Stimulated activated CD8-positive, alpha-beta memory T cell treated with anti-CD3 and anti-CD28 coated beads, Interleukin-4, amount 100 ng/mL, for 1 hour (primary cell): ENCODE measurements around the gene HIGD1C.
"Not testable (repeated sequence)": the region's sequence is repeated elsewhere in the genome, so short reads cannot be mapped to it uniquely, and the experiment has no call there.

Experiments used
- DNase-seq, 2 donors: peaks; one replicate each; pipeline ENCODE4 v3.0.0-alpha.2; 2020; ENCODE audit warnings: low read depth in 2 of 2, low spot score in 1 of 2

HIGD1C gene

DNA sequence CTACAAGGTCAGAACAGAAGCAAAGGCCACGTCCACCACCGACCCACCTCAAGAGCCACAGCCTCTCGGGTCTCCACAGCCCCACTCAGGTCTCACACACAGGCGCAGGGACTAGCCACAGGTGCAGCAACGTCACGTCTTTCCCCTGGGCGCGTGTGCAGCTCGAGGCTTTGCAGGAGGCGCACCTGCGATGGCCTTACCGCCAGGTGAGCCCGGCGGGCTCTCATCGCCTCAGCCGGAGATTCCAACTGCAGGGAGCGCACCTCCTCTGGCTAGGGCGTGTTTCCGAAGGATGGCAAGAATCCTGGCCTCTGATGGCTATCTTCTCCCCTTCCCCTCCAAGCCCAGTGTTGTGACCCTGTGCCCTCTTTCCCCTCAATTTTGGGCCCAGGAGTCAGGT, at the start of gene HIGD1C:
Gene HIGD1C (plus strand): TSS at position 35 of the 400 bp plus-strand sequence. CDS start 1,455 bp downstream, outside the sequence.
- DNase-seq, result no peak

DNA sequence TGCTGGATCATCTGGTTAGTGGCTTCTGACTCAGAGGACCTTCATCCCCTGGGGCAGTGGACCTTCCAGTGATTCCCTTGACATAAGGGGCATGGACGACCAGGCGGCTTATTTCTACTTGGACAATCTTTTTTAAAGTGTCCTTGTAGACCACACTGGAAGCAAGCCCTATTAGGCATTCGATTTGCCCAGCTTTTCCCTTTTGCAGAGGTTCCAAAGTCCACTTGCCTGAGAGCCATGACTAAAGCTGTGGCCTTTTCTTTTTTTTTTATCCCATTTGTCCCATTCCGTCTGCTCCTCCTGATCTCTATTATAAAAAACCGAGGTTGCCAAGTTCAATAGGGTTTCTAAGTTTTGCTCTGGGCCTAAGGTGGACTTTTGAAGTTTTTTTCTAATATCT, 43.9 kb upstream of the HIGD1C start:
- DNase-seq, result not testable (repeated sequence)

DNA sequence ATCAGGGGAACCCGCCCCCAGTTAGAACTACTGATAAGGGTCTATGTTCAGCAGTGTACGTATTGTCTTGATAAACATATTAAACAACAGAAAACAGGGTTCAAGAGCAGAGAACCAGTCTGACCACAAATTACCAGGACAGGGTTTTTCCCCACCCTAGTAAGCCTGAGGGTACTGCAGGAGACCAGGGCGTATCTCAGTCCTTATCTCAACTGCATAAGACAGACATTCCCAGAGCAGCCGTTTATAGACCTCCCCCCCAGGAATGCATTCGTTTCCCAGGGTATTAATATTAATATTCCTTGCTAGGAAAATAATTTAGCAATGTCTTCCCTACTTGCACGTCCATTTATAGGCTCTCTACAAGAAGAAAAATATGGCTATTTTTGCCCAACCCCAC, 40.0 kb upstream of the HIGD1C start:
- not testable (repeated sequence) for DNase-seq

DNA sequence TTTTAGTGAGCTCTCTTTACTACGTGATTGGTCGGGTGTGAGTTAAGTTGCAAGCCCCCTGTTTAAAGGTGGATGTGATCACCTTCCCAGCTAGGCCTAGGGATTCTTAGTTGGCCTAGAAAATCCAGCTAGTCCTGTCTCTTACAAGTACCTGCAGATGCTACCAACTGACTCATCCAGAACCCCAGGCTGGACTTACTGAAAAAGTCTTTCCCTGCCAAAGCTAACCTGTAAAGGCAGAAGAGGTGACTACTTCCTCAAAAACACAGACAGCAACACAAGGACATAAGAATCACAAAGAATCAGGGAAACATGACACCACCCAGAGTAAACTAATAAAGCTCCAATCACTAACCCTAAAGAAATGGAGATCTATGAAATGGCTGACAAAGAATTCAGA, 39.1 kb upstream of the HIGD1C start:
- no peak for DNase-seq

DNA sequence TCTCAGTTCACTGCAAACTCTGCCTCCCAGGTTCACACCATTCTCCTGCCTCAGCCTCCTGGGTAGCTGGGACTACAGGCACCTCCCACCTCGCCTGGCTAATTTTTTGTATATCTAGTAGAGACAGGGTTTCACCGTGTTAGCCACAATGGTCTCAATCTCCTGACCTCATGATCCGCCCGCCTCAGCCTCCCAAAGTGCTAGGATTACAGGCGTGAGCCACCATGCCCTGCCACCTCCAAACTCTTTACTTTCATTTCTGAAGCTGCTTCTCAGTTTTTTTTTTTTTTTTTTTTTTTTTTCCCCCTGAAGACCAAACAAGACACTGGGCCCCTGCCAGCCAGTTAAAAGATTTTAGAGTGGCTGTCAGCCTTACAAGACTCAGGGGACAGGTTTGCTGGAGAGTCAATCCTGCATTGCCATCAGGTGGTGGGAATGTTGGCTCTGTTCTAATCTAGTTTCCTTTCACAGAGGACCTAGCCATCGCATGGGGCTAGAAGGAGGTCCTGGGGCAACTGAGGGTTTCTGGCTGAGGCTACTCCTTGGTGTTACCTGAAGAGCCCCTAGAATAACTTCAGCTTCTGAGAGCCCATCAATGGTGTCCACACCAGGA, 37.4 kb upstream of the HIGD1C start:
- DNase-seq, result no peak

DNA sequence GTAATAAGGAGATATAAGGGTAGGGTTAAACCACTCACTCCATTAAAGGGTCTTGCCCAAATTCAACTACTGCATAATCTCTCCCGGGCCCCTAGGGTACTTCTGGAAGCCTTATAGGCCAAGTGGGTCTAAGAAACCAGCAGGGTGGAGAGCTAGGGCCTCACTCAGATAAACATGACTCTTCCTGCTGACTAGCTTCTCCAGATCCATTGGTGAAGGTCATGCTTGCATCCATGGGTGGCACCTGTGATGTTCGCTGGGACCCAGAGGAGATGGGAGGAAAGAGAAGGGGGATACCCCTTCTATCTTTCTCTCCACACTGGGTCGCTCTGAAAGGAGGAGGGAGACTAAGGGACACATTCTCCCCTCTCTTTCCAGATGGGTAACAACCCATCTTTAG, 36.1 kb upstream of the HIGD1C start:
- DNase-seq, result no peak

DNA sequence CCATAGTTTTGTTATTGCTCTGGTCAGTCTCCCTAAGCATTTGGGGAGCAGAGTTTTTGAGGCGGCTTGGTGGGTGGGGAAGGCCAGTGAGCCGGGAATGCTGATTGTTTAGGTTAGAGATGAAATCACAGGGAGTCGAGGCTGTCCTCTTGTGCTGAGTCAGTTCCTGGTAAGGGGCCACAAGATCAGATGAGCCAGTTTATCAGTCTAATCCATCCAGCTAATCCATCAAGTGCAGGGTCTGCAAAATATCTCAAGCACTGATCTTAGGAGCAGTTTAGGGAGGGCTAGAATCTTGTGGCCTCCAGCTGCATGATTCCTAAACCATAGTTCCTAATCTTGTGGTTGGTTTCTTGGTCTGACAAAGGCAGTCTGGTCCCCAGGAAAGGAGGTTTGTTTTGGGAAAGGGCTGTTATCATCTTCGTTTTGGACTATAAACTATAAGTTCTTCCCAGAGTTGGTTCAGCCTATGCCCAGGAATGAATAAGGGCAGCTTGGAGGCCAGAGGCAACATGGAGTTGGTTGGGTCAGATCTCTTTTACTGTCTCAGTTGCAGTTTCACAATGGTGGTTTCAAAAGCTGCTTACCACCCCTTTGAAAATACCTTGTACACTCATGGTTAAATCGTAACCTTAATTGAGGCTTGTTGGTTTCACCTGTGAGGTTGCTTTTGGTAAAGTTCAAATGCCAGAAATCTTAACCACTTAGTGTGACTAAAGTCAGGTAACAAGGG, 33.6 kb upstream of the HIGD1C start:
- DNase-seq, result no peak

DNA sequence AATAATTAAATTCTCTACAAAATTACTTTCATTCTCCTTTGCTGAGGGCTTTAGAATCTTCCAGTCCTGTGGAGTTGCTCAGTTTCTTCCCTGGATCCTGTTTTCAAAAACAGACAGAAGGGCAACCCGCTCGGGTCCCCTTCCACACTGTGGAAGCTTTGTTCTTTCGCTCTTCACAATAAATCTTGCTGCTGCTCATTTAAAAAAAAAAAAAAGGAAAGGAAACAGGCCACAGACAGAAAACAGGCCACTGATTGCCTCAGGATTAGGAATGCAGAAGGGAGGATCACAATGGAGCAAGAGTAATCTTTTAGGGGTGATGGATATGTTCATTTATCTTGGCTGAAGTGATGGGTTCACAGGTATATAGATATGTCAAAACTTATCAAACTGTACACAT, 29.5 kb upstream of the HIGD1C start:
- no peak for DNase-seq

DNA sequence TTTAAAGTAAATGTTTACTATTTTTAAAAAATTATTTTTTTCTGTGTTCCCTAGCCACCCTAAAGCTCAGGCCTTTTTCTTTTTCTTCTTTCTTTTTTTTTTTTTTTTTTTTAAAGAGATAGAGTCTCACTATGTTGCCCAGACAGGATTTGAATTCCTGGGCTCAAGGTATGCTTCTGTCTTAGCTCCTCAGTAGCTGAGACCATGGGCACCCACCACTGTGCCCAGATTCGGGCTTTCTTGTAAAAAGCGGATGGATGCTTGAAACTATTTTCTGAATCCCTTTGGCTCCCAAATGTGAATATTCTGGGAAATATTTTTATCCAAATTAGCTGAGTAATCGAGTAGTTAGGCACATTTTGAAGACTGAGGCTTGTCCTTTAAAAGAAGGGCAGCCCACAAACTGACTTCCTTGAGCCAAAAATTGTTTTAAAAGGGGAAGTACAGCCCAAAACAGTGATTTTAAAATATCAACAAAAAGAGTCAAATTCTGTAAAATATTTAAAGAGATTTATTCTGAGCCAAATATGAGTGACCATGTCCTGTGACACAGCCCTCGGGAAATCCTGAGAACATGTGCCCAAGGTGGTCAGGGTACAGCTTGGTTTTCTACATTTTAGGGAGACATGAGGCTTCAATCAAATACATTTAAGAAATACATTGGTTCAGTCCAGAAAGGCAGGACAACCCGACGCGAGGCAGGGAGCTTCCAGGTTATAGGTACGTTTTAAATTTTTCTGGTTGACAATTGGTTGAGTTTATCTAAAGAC, 28.8 kb upstream of the HIGD1C start:
- DNase-seq, result no peak

DNA sequence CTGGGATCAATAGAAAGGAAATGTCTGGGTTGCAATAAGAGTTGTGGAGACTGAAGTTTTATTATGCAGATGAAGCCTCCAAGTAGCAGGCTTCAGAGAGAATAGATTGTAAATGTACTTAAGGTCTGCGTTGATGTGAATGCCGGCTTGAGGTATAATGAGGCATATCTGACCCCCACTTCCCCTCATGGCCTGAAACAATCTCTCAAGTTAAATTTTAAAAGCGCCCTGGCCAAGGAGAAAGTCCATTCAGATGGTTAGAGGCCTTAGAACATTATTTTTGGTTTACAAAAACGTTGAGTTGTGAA, 28.3 kb upstream of the HIGD1C start:
- DNase-seq, result no peak

DNA sequence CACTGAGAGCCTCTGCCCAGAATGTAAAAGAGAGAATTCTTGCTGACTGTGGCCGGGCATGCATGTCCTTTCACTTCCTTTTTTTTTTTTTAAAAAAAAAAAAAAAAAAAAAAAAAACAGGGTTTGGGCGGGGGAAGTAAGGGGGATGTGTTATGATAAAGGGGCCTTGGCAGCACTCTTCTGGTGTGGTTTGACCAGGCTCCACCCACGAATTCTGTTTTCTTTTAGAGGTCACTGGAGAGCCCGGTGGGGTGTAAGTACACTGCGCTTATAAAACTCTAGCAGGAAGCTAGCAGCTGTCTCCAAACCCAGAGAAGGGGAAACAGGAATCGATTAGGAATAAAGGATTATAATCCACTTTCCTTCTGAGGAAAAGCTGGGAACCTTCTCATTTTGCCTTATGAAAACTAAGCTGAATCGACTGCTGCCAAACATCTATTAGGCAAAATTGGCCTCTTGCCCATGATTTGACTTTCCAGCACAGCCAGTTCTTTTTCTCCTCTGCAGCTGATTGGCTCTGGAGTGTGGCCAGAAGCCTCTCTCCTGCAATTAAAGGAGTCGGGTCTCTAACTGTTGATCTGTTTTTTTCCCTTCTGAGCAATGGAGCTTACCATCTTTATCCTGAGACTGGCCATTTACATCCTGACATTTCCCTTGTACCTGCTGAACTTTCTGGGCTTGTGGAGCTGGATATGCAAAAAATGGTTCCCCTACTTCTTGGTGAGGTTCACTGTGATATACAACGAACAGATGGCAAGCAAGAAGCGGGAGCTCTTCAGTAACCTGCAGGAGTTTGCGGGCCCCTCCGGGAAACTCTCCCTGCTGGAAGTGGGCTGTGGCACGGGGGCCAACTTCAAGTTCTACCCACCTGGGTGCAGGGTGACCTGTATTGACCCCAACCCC, 27.7 kb upstream of the HIGD1C start:
- peak in 1 of 2 donors; percentile 17 for DNase-seq

DNA sequence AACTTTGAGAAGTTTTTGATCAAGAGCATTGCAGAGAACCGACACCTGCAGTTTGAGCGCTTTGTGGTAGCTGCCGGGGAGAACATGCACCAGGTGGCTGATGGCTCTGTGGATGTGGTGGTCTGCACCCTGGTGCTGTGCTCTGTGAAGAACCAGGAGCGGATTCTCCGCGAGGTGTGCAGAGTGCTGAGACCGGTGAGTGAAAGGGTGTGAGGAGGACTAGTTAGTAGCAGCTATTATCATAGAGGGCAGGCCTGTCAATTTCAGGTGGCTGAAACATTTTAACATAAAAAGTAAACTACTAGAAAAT, 27.0 kb upstream of the HIGD1C start:
- no peak for DNase-seq

DNA sequence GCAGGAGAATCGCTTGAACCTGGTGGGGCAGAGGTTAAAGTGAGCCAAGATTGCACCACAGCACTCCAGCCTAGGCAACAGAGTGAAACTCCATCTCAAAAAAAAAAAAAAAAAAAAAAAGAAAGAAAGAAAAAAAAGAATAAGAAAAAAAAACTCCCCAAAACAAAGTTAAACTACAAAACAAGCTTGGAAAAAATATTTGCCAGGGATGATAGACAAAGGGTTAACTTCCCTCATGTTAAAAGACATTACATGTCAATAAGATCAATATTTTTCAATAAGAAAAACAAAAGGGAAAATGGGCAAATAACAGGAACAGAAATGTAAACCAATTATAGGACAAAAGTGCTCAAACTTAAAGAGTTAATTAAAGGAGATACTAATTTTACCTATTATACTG, 26.4 kb upstream of the HIGD1C start:
- no peak for DNase-seq

DNA sequence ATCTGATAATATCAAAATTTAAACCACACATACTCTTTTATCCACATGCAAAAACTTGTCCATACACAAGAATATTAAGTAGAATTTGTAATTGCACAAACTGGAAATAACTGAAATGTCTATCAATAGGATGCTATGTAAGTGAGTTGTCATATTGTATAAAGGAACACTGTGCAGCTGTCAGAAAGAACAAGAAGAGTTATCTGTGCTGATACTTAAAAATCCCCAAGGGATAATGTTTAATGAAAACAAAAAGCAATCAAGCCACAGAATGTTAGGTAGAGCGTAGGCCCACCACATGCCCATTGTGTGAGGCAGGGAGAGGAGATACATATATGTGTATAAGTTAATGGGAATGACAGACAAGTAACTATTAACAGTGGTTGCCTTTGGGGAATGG, 25.9 kb upstream of the HIGD1C start:
- no peak for DNase-seq

DNA sequence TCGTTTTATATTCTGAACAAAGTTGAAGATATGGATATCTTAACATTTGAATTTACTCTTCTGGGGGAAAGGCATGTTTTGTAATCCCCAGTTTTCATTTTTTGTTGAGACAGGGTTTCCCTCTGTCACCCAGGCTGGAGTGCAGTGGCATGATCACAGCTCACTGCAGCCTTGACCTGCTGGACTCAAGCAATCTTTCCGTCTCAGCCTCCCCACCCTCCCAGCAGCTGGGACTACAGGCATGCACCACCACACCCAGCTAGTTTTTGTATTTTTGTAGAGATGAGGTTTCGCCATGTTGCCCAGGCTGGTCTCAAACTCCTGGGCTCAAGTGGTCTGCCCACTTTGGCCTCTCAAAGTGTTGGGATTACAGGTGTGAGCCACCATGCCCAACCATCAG, 25.4 kb upstream of the HIGD1C start:
- not testable (repeated sequence) for DNase-seq

DNA sequence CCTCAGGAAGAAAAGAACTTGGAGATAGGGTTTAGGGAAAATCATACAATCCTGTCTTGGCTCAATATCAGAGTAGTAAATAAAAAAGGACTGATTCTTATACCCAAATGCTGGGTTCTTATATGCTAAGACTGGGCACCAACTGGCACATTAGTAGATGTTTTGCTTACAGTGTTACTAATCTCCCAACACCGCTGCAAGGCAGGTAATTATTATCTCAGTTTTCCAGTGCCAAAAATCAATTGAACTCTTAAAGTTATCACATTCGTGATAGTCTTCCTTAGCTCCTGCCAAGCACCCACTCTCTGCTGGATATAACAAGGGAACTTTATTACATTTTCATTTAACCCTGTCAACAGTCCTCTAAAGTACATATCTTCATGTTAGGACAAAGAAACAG, 25.0 kb upstream of the HIGD1C start:
- DNase-seq, result no peak

DNA sequence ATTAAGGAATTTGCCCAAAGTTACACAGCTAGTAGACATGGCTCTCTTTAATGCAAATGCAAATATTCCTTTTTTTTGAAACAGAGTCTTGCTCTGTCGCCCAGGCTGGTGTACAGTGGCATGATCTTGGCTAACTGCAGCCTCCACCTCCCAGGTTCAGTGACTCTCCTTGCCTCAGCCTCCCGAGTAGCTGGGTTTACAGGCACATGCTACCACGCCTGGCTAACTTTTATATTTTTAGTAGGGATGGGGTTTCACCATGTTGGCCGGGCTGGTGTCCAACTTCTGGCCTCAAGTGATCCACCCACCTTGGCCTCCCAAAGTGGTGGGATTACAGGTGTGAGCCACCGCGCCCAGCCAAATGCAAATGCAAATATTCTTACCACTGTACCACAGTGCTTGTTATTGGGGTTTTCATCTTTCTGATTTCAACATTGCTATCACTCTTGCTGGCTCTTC, 24.5 kb upstream of the HIGD1C start:
- DNase-seq, result no peak

DNA sequence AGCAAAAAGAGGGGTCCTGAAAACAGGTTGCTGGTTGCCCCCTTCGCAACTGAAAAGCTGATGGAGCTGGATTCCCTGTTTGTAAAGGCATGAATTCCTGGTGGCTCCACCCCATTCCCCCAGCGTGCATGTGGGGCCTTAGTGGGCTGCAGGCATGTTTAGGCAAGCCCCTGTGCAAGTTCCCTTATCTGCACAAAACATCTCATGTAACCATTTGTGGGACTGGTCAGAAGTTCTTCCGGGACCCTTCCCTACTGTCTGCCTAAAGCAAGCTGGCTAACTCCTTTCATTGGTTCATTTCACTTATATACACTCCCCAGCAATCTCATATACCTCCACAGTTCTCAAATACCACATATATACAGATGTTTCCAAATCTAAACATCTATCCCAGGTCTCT, 24.0 kb upstream of the HIGD1C start:
- no peak for DNase-seq

DNA sequence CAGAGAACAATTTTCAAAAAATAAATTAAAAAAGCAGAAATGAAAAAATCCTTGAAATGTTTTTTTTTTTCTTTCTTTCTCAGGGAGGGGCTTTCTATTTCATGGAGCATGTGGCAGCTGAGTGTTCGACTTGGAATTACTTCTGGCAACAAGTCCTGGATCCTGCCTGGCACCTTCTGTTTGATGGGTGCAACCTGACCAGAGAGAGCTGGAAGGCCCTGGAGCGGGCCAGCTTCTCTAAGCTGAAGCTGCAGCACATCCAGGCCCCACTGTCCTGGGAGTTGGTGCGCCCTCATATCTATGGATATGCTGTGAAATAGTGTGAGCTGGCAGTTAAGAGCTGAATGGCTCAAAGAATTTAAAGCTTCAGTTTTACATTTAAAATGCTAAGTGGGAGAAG, 22.5 kb upstream of the HIGD1C start:
- no peak for DNase-seq

DNA sequence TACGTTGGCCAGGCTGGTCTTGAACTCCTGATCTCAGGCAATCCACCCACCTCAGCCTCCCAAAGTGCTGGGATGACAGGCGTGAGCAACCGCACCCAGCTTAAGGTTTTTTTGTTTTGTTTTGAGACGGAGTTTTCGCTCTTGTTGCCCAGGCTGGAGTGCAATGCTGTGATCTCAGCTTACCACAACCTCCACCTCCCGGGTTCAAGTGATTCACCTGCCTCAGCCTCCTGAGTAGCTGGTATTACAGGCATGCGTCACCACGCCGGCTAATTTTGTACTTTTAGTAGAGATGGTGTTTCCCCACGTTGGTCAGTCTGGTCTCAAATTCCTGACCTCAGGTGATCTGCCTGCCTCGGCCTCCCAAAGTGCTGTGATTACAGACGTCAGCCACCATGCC, 21.9 kb upstream of the HIGD1C start:
- DNase-seq, result not testable (repeated sequence)

DNA sequence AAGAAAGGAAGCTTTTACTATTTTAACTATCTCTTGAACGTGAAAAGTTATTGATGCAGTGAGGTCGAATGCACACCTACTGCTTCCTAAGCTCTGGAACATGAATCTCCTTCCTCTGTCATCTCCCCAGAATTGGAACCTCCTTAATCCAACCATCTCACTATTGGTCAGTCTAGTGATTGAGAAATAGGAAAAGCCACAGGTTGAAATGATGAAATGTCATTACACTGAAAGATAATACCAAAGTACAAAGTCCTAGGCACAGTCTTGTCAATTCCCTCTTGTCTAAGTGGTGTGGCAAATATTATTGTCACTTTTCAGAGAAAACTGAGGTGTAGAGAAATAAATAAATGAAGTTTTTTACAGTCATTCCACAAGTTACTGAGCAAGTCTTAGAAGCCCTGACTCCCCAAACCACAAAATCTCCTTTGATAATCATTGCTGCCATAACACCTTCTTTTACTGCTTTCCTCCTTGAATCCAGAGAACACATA, 19.5 kb upstream of the HIGD1C start:
- no peak for DNase-seq
